HepG2 (cell line): Measurements from ENCODE around the gene MGMT.

ENCODE experiments used
- ETV5 ChIP-seq: IDR thresholded peaks from 2 replicates; pipeline ENCODE4 v1.6.1; 2018; ENCODE audit warnings: missing biosample characterization, missing genetic modification reagents, inconsistent platforms, borderline replicate concordance
- EZH2 ChIP-seq: conservative IDR thresholded peaks from 2 replicates; pipeline ENCODE4 v1.6.1; 2012; ENCODE audit warnings: mild to moderate bottlenecking, low read depth, low read length, moderate library complexity
- FOXK2 ChIP-seq: fragments of 450-650 bp; IDR thresholded peaks from 2 replicates; pipeline ENCODE4 v1.6.1; 2016
- MEIS2 ChIP-seq: sonication (generic); formaldehyde crosslinking; IDR thresholded peaks from 2 replicates; pipeline ENCODE4 v1.9.0; 2021; ENCODE audit warnings: mild to moderate bottlenecking, missing genetic modification reagents
- POLR2A ChIP-seq, 2 experiments: IDR thresholded peaks; 2 replicates each; pipeline ENCODE4 v1.6.1; 2011; ENCODE audit warnings: low read depth in 2 of 2, low read length in 2 of 2, mild to moderate bottlenecking in 1 of 2, moderate library complexity in 1 of 2; ENCODE audit not compliant: insufficient read depth in 1 of 2
- SRF ChIP-seq: IDR thresholded peaks from 2 replicates; pipeline ENCODE4 v1.6.1; 2011; ENCODE audit warnings: mild to moderate bottlenecking, low read depth, low read length, moderate library complexity
- ZKSCAN8 ChIP-seq: IDR thresholded peaks from 2 replicates; pipeline ENCODE4 v1.6.1; 2016; ENCODE audit warnings: borderline replicate concordance, missing genetic modification reagents, missing compliant biosample characterization
- ZSCAN12 ChIP-seq: sonication (generic); formaldehyde crosslinking; IDR thresholded peaks from 2 replicates; pipeline ENCODE4 v1.9.0; 2021; ENCODE audit warnings: mild to moderate bottlenecking, missing genetic modification reagents
- ZSCAN29 ChIP-seq: sonication (generic); formaldehyde crosslinking; conservative IDR thresholded peaks from 2 replicates; pipeline ENCODE4 v1.4.0; 2020; ENCODE audit warnings: mild to moderate bottlenecking, missing genetic modification reagents
- TF ChIP-seq, protein P1 (sequence below): sonication (generic); formaldehyde crosslinking; IDR thresholded peaks from 2 replicates; pipeline ENCODE4 v1.8.0; 2022; ENCODE audit warnings: mild to moderate bottlenecking, missing genetic modification reagents, moderate library complexity
- TF ChIP-seq, protein P2 (sequence below): sonication (generic); formaldehyde crosslinking; IDR thresholded peaks from 2 replicates; pipeline ENCODE4 v1.4.0; 2020; ENCODE audit warnings: missing genetic modification reagents
- TF ChIP-seq, protein P3 (sequence below): sonication (generic); formaldehyde crosslinking; IDR thresholded peaks from 2 replicates; pipeline ENCODE4 v1.5.0; 2020; ENCODE audit warnings: mild to moderate bottlenecking, missing genetic modification reagents, moderate library complexity

DNA sequence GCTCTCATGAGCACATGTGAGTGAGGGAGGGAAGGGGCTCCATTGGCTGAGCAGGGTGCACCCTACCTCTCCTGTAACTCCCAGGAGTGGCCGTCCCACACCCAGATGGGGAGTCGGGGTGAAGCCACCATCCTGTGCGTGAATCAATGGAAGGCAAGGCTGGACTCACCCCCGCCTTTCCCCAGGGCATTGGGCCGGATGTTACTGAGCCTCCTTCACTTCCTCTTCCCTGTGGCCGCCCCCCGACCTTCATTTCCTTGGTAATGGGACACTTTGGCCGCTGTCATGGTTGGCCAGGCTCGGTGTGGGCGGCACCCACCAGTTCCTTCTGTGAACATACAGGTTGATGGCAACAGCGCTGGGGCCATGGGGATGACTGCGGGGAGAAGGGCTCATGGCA lies 209.0 kb downstream of the MGMT start:
- TF ChIP-seq ZKSCAN8 (CRISPR knock-in tag): no peak
- TF ChIP-seq EZH2: no peak
- TF ChIP-seq SRF: no peak
- TF ChIP-seq ZSCAN29 (CRISPR knock-in tag): no peak
- TF ChIP-seq FOXK2: no peak
- no peak for TF ChIP-seq MEIS2
- TF ChIP-seq, protein P1, sequence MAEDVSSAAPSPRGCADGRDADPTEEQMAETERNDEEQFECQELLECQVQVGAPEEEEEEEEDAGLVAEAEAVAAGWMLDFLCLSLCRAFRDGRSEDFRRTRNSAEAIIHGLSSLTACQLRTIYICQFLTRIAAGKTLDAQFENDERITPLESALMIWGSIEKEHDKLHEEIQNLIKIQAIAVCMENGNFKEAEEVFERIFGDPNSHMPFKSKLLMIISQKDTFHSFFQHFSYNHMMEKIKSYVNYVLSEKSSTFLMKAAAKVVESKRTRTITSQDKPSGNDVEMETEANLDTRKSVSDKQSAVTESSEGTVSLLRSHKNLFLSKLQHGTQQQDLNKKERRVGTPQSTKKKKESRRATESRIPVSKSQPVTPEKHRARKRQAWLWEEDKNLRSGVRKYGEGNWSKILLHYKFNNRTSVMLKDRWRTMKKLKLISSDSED (CRISPR knock-in tag): no peak
- no peak for TF ChIP-seq ETV5
- TF ChIP-seq POLR2A (IDR thresholded peaks at IDR 0.05; ENCODE audit: insufficient read depth in 1 of 2, low read depth in 2 of 2, low read length in 2 of 2): no peak
- TF ChIP-seq, protein P2, sequence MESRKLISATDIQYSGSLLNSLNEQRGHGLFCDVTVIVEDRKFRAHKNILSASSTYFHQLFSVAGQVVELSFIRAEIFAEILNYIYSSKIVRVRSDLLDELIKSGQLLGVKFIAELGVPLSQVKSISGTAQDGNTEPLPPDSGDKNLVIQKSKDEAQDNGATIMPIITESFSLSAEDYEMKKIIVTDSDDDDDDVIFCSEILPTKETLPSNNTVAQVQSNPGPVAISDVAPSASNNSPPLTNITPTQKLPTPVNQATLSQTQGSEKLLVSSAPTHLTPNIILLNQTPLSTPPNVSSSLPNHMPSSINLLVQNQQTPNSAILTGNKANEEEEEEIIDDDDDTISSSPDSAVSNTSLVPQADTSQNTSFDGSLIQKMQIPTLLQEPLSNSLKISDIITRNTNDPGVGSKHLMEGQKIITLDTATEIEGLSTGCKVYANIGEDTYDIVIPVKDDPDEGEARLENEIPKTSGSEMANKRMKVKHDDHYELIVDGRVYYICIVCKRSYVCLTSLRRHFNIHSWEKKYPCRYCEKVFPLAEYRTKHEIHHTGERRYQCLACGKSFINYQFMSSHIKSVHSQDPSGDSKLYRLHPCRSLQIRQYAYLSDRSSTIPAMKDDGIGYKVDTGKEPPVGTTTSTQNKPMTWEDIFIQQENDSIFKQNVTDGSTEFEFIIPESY (CRISPR knock-in tag): no peak
- TF ChIP-seq, protein P3, sequence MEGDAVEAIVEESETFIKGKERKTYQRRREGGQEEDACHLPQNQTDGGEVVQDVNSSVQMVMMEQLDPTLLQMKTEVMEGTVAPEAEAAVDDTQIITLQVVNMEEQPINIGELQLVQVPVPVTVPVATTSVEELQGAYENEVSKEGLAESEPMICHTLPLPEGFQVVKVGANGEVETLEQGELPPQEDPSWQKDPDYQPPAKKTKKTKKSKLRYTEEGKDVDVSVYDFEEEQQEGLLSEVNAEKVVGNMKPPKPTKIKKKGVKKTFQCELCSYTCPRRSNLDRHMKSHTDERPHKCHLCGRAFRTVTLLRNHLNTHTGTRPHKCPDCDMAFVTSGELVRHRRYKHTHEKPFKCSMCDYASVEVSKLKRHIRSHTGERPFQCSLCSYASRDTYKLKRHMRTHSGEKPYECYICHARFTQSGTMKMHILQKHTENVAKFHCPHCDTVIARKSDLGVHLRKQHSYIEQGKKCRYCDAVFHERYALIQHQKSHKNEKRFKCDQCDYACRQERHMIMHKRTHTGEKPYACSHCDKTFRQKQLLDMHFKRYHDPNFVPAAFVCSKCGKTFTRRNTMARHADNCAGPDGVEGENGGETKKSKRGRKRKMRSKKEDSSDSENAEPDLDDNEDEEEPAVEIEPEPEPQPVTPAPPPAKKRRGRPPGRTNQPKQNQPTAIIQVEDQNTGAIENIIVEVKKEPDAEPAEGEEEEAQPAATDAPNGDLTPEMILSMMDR (CRISPR knock-in tag): no peak
- TF ChIP-seq ZSCAN12: no peak
